Measurements from ENCODE around the gene AMBP.

The AMBP gene

GRCh38 chr9:114071197-114071795 is 6.8 kb downstream of the AMBP start:
- DNase-seq: no peak

- DNase-seq: no peak
Observed at GRCh38 chr9:114070188-114071103, 7.7 kb downstream of the AMBP start.

- DNase-seq: no peak
Observed at GRCh38 chr9:114069476-114070187, 8.5 kb downstream of the AMBP start.

GRCh38 chr9:114065304-114065703 is 12.8 kb downstream of the AMBP start:
- no peak for DNase-seq

GRCh38 chr9:114061830-114062474 is 16.1 kb downstream of the AMBP start:
- DNase-seq: no peak

- DNase-seq: no peak
Observed at GRCh38 chr9:114061292-114061691, 16.8 kb downstream of the AMBP start.

- no peak for DNase-seq
Observed at GRCh38 chr9:114060711-114061110, 17.4 kb downstream of the AMBP start.

- DNase-seq: no peak
Observed at GRCh38 chr9:114060070-114060469, 18.0 kb downstream of the AMBP start.

GRCh38 chr9:114059047-114059803 is 18.9 kb downstream of the AMBP start:
- no peak for DNase-seq

- DNase-seq: no peak
Observed at GRCh38 chr9:114058688-114059046, 19.4 kb downstream of the AMBP start.

- no peak for DNase-seq
Observed at GRCh38 chr9:114057161-114057885, 20.8 kb downstream of the AMBP start.

GRCh38 chr9:114056527-114056926 is 21.6 kb downstream of the AMBP start:
- no peak for DNase-seq

GRCh38 chr9:114055894-114056293 is 22.2 kb downstream of the AMBP start:
- DNase-seq: no peak

- DNase-seq: no peak
Observed at GRCh38 chr9:114055061-114055460, 23.0 kb downstream of the AMBP start.

GRCh38 chr9:114054191-114054690 is 23.9 kb downstream of the AMBP start:
- DNase-seq: no peak

- no peak for DNase-seq
Observed at GRCh38 chr9:114053246-114054005, 24.7 kb downstream of the AMBP start.

GRCh38 chr9:114051706-114052105 is 26.4 kb downstream of the AMBP start:
- no peak for DNase-seq

- DNase-seq: no peak
Observed at GRCh38 chr9:114051281-114051680, 26.8 kb downstream of the AMBP start.

- DNase-seq: no peak
Observed at GRCh38 chr9:114050646-114051045, 27.5 kb downstream of the AMBP start.

GRCh38 chr9:114050226-114050568 is 27.9 kb downstream of the AMBP start:
- no peak for DNase-seq

Data from fibroblast of upper back skin (primary cell).